SKM-1 treated with dmso at 0.1 percent for 144 hours (cell line): ENCODE measurements around the gene FLRT1.

Experiments used
- DNase-seq: peaks from one replicate; lab custom pipeline; 2025; ENCODE audit not compliant: unreplicated experiment; lab: John Stamatoyannopoulos, UW

The FLRT1 gene

GRCh38 chr11:64023712-64024710 is 11.7 kb upstream of the FLRT1 start:
- no peak for DNase-seq

- no peak for DNase-seq
Observed at GRCh38 chr11:64025205-64025604, 10.5 kb upstream of the FLRT1 start.

- no peak for DNase-seq
Observed at GRCh38 chr11:64026575-64027205, 9.0 kb upstream of the FLRT1 start.

- peak; percentile 82 for DNase-seq
Observed at GRCh38 chr11:64027651-64028397, 7.9 kb upstream of the FLRT1 start.

- DNase-seq, result no peak
Observed at GRCh38 chr11:64028398-64029115, 7.2 kb upstream of the FLRT1 start.

- DNase-seq, result no peak
Observed at GRCh38 chr11:64029773-64030172, 6.0 kb upstream of the FLRT1 start.

GRCh38 chr11:64031001-64031400 is 4.7 kb upstream of the FLRT1 start:
- no peak for DNase-seq

- no peak for DNase-seq
Observed at GRCh38 chr11:64032050-64032449, 3.7 kb upstream of the FLRT1 start.

GRCh38 chr11:64034411-64034811 is 1.3 kb upstream of the FLRT1 start:
- DNase-seq, result no peak

- DNase-seq, result no peak
Observed at GRCh38 chr11:64035081-64035524, 628 bp upstream of the FLRT1 start.

GRCh38 chr11:64036087-64037026 is 626 bp downstream of the FLRT1 start:
- DNase-seq, result no peak

- DNase-seq, result no peak
Observed at GRCh38 chr11:64037027-64037634, 1.4 kb downstream of the FLRT1 start.

- no peak for DNase-seq
Observed at GRCh38 chr11:64038500-64038899, 2.8 kb downstream of the FLRT1 start.

- no peak for DNase-seq
Observed at GRCh38 chr11:64039012-64039665, 3.4 kb downstream of the FLRT1 start.

GRCh38 chr11:64040684-64041322 is 5.1 kb downstream of the FLRT1 start:
- DNase-seq, result no peak

- no peak for DNase-seq
Observed at GRCh38 chr11:64041846-64042245, 6.1 kb downstream of the FLRT1 start.

- no peak for DNase-seq
Observed at GRCh38 chr11:64042301-64042700, 6.6 kb downstream of the FLRT1 start.

GRCh38 chr11:64043545-64043944 is 7.8 kb downstream of the FLRT1 start:
- DNase-seq, result no peak
